SKM-1 treated with dmso at 0.1 percent for 144 hours (cell line): ENCODE data around the gene ARHGEF28.

Source experiments
- DNase-seq: peaks from one replicate; lab custom pipeline; 2025; ENCODE audit not compliant: unreplicated experiment; lab: John Stamatoyannopoulos, UW

The ARHGEF28 gene

GRCh38 chr5:73918791-73919221, 292.8 kb downstream of the ARHGEF28 start:
- peak; percentile 3 for DNase-seq

- peak; percentile 13 for DNase-seq
Observed at GRCh38 chr5:73921741-73922140, 295.7 kb downstream of the ARHGEF28 start.

- DNase-seq = no peak
Observed at GRCh38 chr5:73922224-73922623, 296.2 kb downstream of the ARHGEF28 start.

- no peak for DNase-seq
Observed at GRCh38 chr5:73922875-73923557, 297.0 kb downstream of the ARHGEF28 start.

GRCh38 chr5:73928476-73929070, 302.6 kb downstream of the ARHGEF28 start:
- no peak for DNase-seq

GRCh38 chr5:73935719-73936118, 309.7 kb downstream of the ARHGEF28 start:
- DNase-seq = no peak

- DNase-seq = no peak
Observed at GRCh38 chr5:73938280-73938937, 312.4 kb downstream of the ARHGEF28 start.

- DNase-seq = no peak
Observed at GRCh38 chr5:73938938-73939320, 312.9 kb downstream of the ARHGEF28 start.

GRCh38 chr5:73939557-73939956, 313.6 kb downstream of the ARHGEF28 start:
- DNase-seq = no peak

- DNase-seq = no peak
Observed at GRCh38 chr5:73940026-73940425, 314.0 kb downstream of the ARHGEF28 start.

- DNase-seq = no peak
Observed at GRCh38 chr5:73940801-73941200, 314.8 kb downstream of the ARHGEF28 start.

GRCh38 chr5:73942783-73943182, 316.8 kb downstream of the ARHGEF28 start:
- no peak for DNase-seq

GRCh38 chr5:73943397-73943796, 317.4 kb downstream of the ARHGEF28 start:
- no peak for DNase-seq

- no peak for DNase-seq
Observed at GRCh38 chr5:73944581-73944980, 318.6 kb downstream of the ARHGEF28 start.

- no peak for DNase-seq
Observed at GRCh38 chr5:73945505-73945904, 319.5 kb downstream of the ARHGEF28 start.

GRCh38 chr5:73946278-73946677, 320.3 kb downstream of the ARHGEF28 start:
- DNase-seq = no peak

GRCh38 chr5:73946919-73947602, 321.1 kb downstream of the ARHGEF28 start:
- DNase-seq = no peak

GRCh38 chr5:73947906-73948640, 322.1 kb downstream of the ARHGEF28 start:
- DNase-seq = no peak

- no peak for DNase-seq
Observed at GRCh38 chr5:73948720-73949119, 322.7 kb downstream of the ARHGEF28 start.

GRCh38 chr5:73950441-73950873, 324.5 kb downstream of the ARHGEF28 start:
- no peak for DNase-seq

GRCh38 chr5:73950912-73951430, 325.0 kb downstream of the ARHGEF28 start:
- DNase-seq = no peak
